ENCODE measurements around the gene MAP6.
"Not testable (repeated sequence)": the region's sequence is repeated elsewhere in the genome, so short reads cannot be mapped to it uniquely, and the experiment has no call there.

MAP6 gene

DNA sequence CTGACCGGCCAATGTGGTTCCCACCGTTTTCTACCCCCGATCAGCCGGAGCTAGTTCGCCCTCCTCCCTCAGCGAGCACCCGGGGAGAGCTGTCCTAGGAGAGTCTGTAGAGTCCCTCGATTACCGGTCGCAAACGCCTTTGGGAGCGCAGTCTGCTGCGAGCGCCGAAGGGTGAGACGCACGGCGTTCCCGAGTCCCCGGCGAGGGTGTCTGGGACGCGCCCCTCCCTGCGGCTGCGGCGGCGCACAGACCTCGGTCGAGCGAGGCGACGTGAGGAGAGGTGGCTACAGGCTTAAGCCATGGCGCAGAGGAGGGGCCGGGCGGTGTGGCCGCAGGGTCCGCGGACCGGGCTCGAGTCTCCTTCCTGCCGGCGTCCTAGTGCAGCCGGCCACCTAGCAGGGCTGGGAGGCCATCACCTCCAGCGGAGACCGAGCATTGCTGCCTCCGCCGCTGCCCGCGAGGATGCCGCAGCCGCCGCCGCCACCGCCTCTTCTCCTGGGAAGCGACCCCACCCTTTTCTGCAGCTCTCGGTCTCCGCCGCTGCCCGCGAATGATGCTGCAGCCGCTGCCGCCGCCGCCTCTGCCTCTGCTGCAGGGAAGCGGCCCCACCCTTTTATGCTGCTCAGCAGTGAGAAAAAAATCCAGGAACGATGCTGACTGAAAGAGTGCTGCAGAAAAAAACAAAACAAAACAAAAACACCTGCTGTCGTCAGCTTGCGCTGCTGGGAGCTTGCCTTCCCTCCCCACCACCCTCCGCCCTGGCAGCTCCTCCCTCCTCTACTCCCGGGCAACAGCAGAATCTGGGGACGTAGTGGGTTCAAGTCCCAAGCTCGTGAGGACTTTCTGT lies at the start of gene MAP6:
MAP6 (minus strand) TSS at position 588 of the 847 bp plus-strand sequence. CDS start 669 bp downstream, outside the sequence.
- DNase-seq = peak; percentile 85

DNA sequence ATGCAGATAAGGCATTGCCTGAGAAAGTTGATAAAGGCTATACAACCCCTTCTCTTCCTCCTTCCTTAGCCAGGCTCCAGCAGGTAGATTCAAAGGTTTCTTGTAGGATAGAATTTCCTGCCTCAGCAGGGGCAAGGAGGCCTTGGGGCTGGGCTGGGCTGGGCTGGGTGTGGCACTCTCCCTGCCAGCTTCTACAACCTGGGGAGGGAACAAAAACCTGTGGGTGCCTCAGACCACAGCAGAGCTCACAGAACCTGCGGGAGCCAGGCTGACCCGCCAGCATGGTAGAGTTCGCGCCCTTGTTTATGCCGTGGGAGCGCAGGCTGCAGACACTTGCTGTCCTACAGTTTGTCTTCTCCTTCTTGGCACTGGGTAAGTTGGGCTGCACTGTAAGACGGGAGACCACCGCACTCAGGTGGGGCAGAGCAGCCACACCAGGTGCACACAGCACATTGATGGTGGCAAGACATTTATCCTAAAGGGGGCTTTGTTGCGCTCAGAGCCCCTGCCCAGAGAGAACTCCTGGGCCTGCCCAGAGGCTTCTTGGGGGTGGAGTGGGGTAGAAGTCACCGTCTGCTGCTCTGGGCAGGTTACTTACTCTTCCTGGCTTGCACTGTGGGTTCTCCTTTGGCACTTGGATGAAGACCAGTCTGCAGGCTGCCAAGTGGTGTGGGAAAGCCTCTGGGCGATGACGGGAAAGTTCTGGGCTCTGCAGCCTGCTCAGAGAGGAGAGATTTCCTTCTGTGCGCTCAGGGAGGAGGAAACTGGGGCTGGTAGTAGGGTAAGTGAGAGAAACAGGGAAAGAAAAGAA lies 49.0 kb upstream of the MAP6 start, which contains the start of gene MOGAT2:
MOGAT2 (plus strand) TSS at position 231 of the 811 bp plus-strand sequence; CDS start at position 282, 51 bp downstream.
- DNase-seq = no peak

DNA sequence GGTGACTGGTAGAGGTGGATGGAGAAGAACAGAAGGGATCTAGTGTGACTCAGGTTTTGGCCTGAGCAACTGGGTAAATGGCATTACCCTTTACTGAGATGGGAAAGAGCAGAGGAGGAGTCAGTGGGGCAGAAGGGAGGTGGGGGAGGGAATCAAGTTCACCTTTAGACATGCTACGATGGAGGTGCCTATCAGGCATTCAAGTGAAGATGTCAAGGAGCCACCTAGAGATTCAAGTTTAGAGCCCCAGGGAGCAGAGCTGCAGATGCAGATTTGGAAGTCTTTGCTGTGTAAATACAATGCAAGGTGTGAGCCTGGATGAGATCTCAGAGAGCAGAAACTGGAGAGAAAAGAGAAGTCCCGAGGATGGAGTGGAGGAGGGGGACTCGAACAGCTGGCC lies 47.8 kb upstream of the MAP6 start:
- no peak for DNase-seq

DNA sequence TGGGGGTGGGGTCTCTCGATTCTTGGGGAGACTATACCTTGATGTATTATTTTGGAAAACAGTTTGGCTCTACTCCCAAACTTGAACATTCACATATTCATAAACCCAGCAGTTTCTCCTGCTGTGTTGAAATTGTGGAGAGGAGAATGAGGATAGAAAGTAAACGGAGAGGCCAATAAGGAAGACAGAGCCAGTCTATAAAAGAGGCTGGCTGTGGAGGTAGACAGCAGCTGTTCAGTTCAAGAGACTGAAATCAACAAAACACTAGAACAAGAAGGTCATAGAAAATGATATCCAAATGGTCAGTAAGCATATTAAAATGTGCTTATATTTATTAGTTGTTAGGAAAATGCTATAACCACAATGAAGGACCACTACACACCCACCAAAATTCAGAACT lies 46.9 kb upstream of the MAP6 start:
- DNase-seq = no peak

DNA sequence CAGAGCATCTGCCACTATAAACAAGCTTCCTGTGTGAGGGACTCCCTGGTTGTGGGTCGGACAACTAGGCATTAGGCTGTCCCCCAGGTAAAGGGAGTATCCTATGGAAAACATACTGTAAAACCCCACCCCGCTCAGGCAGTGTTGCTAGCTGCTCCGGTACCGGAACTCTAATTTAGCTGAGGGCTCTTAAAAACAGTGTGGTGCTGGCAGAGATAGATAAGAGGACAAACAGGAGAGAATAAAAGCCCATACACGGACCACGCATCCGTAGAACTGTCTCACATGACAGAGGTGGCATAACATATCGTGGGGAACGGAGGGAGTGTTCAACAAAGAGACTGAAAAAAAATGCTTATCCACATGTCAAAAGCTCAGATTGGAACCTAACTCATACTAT lies 45.4 kb upstream of the MAP6 start:
- DNase-seq = no peak

DNA sequence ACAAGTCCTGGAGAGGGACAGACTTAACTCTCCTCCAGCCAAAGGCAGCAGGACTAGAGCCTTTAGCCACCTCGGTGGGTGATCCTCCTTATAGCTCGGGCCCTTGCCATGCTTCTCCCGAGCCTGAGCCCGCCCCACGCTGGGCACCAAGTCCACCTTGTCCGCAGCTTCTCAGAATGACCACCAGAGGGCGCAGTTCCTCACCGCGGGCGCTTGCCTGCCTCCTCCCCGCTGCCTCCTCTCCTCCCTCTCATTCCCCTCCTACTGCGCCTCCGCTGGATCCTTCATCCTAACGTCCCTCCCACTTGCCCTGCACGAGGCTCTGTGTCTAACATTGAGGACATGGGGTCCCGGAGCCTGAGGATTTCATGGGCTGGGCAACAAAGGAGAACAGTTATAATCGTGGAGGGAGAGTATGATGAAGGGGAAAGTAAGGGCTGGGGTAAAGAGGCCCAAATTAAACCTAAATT lies 37.5 kb upstream of the MAP6 start:
- peak; percentile 87 for DNase-seq

DNA sequence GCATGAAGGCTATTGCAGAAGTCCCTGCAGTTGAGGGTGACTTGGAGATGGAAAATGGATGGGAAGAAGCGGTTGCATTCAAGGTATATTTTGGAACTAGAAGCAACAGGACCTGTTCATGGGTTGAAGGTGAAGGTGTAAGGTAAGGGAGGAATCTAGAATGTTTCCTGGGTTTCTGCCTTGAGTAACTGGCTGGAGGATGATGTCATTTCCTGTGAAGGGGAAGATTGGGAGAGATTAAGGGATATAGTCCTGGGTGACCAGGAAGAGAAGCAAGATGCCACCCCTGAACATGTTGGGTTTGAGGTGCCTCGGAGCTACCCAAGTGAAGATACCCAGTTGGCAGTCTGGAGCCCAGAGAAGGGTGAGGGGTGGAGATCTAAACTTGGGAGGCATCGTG lies 36.7 kb upstream of the MAP6 start:
- no peak for DNase-seq

DNA sequence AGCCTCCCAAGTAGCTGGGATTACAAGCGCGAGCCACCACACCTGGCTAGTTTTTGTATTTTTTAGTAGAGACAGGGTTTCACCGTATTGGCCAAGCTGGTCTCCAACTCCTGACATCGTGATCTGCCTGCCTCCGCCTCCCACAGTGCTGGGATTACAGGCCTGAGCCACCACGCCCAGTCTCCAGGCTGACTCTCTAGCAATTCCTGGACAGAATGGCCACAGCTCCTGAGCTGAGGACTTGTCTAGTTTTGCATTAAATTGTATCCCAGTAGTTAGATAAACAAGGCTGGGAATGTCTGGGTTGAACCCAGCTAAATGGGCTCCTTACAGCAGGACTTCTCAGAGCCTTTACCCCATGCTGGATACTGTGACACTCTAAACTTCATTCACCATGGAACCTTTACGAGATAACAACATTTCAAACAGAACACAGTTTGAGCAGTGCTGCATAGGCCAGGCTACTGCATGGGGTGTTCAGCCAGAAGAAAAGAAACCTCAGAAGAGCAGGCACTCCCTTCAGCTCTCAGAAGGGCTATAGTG lies 34.9 kb upstream of the MAP6 start:
- DNase-seq = no peak

DNA sequence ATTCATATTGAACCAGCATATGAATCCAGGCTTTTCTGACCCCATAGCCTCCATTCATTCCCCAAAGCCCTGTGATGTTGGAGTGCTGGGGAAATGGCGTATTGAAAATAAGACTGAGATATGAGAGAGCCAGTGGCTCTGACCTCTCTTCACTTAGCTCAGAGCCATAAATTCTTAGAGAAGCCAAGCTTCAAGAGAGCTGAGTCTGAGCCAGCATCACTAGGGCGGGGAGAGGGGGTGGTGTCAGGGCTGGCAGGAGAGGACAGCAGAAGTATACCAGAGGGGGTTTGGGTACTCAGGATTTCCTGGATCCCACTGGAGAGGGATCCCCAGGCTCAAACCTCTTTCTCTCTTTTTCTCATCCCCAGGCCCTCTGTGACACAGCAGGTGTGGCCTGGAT lies 32.1 kb upstream of the MAP6 start:
- no peak for DNase-seq

DNA sequence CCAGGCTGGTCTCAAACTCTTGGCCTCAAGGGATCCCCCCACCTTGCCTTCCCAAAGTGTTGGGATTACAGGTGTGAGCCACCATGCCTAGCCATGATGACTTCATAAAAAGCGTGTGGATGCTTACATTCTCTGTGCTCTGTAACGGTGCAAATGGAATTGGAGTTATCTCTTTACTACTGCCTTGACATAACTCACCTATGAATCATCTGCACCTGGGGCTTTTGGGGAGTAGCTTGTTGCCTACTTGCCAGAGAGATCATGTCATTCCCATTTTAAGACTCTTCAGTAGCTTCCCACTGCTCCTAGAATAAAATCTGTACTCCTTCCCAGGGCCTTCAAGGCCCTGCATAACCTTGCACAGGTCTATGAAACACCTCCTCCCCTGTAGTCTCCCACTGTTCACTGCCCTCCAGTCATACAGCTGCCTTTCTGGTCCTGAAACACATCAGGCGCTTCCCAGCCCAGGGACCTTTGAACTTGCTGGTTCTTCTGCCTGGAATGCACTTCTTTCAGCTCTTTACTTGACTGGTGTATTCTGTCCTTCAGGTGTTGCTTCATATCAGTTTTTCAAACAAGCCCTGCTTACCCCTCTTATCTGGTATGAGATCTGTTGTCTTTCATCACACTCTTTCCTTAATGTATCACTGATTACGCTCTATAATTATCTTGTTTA lies 29.2 kb upstream of the MAP6 start:
- DNase-seq = no peak

DNA sequence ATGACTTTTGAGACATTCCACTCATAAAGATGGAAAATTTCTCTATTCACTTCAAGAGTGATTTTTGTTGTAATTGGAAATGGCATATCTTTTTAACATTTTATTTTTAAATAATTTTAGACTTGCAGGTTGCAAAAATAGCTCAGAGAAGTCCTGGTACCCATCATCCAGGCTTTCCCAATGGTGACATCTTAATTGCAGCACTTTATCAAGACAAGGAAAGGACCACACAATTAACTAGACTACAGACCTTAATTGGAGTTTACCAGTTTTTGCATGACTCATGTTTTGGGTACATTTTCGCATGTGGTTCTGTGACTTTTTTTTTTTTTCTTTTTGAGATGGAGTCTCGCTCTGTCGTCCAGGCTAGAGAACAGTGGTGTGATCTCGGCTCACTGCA lies 23.0 kb upstream of the MAP6 start:
- DNase-seq = no peak

DNA sequence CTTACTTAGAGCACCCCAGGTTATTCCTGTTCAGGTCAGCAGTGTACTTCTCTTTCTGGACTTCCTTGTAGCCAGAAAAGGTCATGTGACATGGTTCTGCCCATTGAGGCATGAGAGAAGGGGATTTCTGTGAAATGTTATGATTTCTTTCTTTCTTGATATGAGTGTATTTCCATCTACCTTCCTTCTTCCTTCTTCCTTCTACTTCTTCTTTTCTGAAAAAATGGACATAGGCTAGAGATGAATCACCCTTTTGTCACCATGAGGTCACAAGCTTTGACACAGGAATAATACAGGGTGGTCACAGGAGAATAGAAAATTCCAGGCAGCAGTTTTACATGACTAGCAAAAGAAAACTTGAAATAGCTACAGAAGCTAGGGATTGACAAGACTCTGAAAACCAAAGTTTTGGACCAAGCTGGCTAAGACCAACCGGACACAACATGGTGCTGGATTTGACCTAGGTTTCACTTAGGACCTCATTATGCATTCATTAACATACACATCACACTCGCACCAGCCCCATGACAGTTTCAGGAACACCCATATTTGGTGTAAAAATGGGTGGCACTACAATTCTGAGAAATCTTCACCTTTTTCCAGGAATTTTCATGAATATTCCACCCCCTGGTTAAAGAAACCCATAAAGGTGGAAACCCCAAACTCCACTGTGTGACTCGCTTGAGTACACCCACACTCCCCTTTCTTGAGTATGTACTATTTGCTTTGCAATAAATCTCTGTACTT lies 21.2 kb upstream of the MAP6 start:
- no peak for DNase-seq

DNA sequence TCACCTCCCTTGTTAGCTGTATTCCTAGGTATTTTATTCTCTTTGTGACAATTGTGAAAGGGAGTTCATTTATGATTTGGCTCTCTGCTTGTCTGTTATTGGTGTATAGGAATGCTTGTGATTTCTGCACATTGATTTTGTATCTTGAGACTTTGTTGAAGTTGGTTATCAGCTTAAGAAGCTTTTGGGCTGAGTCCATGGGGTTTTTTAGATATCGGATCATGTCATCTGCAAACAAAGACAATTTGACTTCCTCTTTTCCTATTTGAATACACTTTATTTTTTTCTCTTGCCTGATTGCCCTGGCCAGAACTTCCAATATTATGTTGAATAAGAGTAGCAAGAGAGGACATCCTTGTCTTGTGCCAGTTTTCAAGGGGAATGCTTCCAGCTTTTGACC lies 15.0 kb upstream of the MAP6 start:
- DNase-seq = not testable (repeated sequence)

DNA sequence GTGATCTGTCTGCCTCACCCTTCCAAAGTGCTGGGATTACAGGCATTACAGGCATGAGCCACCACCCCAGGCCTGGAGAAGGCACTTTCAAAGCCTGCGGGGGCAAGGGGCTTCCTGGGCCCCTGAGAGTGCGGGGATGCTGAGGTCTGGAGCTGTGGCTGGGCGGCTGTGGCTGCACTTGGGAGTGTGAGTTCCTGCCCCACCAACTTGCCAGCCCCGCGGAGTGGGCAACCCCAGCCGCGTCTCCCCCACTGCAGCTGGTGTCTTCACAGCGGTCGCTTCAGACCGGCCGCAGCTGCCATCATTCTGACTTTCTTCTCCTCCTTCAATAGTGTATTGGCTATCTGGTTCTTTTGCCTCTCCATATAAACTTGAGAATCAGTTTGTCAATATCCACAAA lies 10.7 kb upstream of the MAP6 start:
- no peak for DNase-seq

DNA sequence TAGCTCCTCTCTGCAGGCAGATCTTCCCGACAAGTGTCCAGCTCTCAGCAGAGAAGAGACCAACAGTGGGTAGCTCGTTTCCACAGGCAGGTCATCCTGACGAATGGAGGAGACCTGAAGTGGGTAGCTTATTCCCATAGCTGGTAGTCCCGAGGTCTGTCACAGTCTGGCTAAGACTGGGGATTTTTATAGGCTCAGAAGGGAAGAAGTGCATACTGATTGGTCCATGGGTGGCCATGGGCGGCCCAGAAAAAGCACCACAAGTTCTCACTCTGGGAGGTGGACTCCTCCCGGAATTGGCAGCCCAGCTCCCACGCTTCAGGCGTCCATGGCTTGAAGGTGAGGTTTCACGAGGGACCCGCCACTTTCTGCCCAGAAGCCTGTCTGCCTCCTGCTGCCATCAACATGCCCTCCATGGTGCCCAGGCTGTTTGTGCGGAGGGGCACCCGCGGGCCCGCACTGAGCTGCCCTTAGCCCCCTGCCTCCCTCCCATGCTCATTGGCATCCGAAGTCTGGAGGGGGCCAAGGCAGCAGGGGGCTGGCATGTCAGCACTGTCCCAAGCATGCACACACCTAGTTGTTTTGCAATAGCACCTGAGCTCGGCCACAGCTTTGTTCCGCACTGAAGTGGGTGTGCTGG lies 9.9 kb upstream of the MAP6 start:
- DNase-seq = no peak

DNA sequence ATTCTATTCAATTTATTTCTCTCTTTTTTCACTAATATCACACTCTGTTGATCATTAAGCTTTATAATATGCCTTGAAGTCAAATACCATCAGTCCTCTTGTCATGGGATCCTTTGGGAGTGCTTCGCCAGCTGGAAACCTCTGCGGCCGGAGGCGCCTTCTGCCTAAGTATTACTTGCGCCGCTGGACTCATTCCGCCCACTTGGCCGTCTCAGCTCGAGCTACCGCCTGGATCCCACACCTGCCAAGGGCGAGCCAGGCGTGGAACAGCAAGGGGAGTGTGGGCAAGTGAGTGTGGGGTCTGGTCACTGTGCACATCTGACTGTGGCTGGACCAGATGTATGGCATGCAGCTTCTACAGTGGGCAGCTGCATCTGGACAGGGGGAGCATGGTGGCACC lies 9.1 kb upstream of the MAP6 start:
- no peak for DNase-seq

DNA sequence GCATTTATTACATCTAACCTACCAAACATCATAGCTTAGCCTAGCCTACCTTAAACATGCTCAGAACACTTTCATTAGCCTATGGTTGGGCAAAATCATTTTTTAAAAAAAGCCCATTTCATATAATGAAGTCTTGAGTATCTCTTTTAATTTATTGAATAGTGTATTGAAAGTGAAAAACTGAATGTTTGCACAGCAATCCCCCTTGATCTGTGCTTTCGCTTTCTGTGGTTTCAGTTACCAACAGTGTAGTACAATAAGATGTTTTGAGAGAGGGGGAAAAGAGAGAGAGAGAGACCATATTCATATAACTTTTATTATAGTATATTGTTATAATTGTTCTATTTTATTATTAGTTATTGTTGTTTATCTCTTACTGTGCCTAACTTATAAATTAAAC lies 8.4 kb upstream of the MAP6 start:
- no peak for DNase-seq

DNA sequence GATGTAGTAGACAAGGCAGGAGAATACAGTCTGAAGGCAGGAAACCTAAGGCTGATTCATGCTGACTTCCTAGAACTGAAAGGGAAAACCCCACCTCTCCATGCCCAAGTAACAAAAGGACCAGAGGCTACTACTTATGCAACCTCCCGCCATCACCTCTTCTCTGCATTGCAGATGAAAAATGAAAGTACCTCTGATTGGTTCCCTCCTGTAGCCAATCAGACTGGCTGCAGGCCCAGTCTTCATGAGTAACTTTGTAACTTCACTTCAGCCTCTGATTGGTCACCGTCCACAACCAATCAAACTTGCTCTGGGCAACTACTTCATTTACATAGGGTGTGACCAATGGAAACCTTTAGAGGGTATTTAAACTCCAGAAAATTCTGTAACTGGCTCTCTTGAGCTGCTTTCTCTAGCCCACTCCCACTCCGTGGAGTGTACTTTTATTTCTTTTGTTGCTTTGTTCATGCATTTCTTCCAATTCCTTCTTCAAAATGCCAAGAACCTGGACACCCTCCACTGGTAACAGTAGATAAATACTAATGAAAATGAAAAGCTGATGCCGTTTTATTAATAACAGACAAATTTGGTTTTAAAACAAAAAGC lies 5.2 kb upstream of the MAP6 start:
- DNase-seq = no peak

DNA sequence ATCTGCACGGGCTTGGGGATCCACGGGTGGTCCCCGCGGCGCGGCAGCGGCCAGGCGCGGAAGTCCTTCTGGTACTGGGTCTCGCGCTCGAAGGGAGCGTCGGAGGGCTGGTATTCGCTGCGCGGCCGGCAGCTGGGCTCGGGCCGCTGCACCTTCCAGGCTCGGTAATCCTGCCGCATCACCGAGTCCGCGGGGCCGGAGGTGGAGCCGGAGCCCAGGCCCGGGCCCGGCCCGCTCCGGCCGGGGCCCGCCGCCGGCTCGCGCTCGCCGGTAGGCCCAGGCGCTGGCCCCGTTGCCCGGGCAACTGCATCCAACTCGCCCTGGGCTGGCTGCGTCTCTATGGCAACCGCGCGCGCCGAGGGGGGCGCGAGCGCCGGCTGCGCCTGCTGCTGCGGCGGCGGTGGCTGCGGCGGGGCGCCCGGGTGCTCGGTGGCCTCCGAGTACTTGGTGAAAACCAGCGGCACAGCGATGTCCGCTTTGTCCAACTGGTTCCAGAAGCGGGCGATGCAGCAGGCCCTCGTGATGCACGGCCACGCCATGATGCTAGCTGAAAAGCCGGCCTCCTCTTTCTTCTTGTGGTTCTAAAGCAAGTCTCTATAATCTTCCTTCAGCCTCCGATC lies 897 bp downstream of the MAP6 start:
- DNase-seq = no peak

DNA sequence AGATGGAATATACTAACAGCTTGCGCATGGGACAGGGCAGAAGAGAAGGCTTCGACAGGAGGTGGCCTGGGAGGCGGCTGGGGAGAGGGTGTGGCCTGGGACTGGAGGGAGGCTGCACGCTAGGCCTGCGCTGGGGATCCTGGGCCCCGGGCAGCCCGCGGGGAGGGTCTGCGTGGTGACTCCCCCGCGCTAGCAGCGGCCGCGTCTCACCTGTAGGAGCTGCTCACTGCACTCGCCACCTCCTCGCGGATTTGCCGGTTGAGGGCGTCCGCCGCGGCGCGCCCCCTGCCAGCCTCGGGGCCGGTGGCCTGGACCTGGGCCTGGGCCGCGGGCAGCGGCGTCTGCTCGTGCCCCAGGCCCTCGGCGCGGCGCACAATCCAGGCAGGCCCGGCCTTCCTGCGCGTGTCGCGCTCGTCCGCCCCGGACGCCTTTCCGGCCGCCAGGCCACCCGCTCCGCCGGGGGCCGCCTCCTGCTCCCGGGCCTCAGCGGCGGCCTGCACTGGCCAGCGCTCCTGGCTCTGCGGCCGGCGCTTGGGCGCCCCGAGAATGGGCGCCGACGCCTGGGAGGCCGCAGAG lies 1.5 kb downstream of the MAP6 start:
- DNase-seq = peak; percentile 43

DNA sequence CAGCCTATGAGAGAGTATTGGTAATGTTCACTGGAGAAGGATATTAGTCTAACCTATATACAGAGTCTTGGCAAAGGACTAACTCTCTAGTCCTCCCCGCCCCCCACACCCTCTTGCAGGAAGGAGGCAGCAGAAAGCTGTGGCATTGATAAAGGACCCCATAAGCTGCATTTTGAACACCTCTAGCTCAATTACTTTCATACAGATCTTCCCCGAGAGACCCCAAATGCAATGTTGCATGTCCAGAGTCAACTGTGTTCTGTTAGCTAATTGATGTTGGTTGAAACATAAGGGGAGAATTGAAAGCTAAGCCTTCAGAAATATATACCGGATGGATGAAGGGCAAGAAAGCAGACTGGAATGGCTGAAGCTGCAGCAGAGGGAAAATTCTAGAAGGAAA lies 2.8 kb downstream of the MAP6 start:
- DNase-seq = no peak
